ENCODE measurements around the gene USP36.
"Not testable (repeated sequence)": the region's sequence is repeated elsewhere in the genome, so short reads cannot be mapped to it uniquely, and the experiment has no call there.

USP36 gene

GRCh38 chr17:78870621-78871020 is 30.0 kb upstream of the USP36 start:
- no peak for DNase-seq

DNA sequence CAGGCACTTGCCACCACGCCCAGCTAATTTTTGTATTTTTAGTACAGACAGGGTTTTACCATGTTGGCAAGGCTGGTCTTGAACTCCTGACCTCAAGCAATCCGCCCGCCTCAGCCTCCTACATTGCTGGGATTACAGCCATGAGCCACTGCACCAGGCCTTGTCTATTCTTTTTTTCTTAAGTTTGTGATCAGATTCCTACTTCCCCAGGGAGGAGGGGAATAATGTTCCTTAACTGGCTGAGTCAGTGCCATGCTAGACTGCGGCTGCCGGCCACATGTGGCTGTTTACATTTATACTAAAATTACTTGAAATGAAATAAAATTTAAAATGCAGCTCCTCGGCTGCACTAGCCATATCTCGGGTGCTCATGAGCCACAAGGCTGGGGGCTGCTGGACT is 27.8 kb upstream of the USP36 start:
- no peak for DNase-seq

DNA sequence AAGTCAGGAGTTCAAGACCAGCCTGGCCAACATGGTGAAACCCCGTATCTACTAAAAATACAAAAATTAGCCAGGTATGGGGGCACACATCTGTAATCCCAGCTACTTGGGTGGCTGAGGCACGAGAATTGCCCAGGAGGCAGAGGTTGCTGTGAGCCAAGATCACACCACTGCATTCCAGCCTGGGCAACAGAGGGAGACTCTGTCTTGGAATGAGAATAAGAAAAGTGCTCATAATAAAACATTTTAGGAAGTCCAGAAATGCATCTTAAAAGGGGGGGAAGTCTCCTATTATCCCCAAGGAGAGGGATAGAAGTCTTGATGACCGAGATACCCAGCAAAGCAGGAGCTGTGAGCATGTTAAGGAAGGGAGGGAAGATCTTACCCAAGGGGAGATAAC is 26.4 kb upstream of the USP36 start:
- not testable (repeated sequence) for DNase-seq

DNA sequence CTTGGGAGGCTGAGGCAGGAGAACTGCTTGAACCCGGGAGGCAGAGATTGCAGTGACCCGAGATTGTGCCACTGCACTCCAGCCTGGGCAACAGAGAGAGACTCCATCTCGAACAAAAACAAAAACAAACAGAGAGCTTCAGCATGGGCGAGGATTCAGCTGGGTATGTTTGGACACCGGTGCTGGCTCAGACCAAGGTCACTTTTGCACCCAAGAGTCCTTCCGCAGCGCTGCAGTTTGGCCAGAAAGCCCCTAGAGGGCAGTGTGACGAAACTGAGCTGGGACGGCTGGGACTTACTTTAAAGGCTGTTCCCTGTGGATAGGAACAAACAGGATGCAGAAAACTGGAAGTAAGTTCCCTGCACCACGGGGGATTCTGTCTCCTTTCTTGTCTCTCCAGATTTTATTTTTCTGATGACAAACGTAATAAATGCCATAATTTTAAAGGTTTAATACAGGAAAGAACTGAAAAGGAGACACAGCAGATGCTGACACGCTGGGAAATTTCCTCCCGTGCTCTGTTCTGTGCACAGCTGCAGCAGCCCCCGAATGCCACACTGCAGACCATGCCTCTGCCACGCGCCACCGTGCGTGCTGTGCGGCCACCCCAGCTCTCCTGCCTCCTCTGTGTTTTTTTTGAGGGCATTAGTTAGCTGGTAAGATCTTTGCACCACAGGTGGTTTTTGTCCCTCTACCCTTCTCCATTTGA is 25.2 kb upstream of the USP36 start:
- DNase-seq, result peak; percentile 72

DNA sequence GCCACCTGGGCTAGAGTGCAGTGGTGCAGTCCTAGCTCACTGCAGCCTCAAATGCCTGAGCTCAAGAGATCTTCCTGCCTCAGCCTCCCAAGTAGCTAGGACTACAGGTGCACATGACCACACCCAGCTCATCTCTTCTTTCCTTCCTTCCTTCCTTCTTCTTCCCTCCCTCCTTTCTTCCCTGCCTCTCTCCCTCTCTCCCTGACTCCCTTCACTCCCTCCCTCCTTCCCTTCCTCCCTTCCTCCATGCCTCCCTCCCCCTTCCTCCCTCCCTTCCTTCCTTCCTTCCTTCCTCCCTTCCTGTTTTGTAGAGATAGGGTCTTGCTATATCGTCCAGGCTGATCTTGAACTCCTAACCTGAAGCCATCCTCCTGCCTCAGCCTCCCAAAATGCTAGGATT is 23.5 kb upstream of the USP36 start:
- DNase-seq, result no peak

GRCh38 chr17:78862073-78863023 is 21.7 kb upstream of the USP36 start:
- DNase-seq, result no peak

DNA sequence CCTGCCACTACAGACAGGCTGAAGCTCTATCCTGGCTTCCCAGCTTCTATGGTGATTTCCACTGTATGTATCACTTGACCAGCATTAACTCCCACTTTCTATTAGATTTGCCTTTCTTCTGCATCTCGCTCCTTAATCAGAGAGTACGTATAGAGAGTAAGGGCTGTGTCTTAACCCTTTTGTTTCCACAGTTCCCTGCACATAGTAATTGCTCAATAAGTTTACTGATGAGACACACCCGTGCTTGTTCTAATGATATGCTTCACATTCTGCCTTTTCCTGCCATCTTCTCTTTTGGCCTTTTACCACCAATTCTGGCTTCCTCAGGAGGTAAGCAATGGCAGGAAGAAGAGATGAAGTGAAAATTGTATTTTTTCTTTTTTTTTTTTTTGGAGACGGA is 20.6 kb upstream of the USP36 start:
- no peak for DNase-seq

GRCh38 chr17:78859051-78859450 is 18.4 kb upstream of the USP36 start:
- no peak for DNase-seq

- no peak for DNase-seq
Measured at GRCh38 chr17:78857266-78857665, 16.7 kb upstream of the USP36 start.

GRCh38 chr17:78855561-78856165 is 15.0 kb upstream of the USP36 start:
- no peak for DNase-seq

DNA sequence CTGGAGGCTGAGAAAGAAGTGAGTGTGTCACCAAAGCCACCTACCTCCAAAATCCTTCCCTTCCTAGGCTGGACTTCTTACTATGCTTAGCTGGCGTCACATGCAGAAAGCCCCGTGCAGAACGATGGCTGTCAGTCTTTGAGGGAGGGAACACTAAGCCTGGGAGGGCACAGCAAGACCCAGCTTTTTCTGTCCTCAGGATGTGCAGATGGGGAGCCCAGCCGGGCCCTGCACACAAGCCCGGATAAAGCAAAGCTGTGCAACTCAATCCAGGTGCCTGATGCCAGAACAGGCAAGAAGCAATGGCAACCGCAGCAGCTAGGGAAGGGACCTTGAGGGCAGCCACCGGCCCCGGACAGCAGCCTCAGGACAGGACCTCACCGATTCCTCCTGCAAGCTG is 13.9 kb upstream of the USP36 start:
- DNase-seq, result no peak

DNA sequence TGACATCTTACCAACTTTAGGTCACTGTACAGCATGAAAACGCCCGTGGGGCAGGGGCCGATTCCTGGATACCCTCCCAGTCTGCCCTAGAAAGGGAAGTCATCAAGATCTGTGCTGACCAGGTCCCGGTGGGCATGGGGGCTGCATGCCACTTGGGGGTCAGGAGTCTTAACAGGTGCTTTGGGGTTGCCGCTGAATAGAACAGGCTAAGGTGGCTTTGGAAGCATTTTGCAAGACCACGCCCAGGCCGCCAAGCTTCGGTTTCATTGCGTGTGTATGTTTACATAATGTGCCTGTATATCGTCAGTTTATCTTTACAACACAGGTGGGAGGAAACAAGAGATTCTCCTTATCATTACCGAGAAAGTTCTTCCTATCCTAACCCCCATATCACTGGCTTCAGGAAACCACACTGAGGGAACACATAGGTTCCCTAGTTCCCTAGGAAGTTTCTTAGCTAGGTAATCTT is 13.3 kb upstream of the USP36 start:
- DNase-seq, result no peak

DNA sequence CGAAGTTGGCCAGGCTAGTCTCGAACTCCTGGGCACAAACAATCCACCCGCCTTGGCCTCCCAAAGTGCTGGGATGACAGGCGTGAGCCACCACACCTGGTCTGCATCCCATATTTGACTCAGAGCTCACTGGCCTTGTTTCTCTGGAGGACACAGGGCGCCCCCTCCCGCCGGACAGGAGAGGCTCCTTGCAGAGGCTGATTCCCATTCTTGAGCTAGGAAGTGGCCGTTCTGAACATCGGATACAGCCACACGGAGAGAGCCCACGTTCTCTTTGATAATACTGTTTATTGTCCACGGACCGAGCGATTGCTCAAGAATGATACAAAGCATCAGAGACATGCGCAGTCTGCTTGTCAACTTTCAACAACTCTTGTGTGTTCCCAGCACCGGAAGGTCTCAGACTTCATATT is 12.1 kb upstream of the USP36 start:
- no peak for DNase-seq

- no peak for DNase-seq
Measured at GRCh38 chr17:78849026-78849425, 8.4 kb upstream of the USP36 start.

- no peak for DNase-seq
Measured at GRCh38 chr17:78847052-78847451, 6.4 kb upstream of the USP36 start.

DNA sequence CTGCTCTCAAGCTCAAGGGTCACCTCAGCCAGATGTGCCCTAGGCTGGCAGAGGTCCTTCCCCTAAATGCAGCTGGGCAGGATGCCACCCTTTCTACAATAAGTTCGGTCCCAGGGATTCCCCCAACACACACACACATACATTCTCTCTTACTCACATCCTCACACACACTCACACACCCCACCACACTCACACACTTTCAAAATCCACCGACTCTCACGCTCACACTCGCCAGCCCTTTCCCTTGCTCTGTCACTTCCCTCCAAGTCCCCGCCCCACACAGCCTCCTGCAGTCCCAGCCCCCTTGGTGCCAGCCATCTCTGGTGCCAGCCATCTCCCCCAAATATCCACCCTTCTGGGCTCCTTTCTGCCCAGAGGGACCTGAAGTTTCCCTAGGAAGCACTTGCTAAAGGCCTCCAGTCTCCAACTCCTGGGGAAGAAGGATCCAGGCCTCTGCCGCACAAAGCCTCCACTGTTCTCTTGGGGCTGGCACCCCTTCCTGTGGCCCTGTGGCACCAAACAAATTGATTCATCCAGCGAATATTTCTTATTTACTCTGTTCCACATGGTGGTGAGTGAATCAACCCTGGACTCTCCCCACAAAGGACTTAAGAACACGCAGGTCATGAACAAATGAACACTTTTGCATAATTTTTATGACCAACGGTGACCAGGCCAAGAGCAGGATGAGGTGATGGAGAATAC is 3.8 kb upstream of the USP36 start:
- DNase-seq, result peak; percentile 24

GRCh38 chr17:78842881-78843565 is 2.4 kb upstream of the USP36 start:
- DNase-seq, result peak; percentile 70

DNA sequence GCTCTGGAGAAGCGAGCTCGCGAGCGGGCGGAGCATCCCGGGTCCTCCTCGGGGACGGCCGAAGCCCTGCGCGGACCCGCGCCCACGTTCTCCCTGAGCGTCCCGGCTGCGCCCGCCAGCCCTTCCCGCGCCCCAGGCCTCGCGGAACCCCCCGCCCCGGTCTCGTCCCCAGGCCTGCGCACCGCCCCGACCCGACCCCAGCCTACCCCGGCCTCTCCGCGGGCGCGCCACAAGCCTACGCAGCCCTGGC is 159 bp downstream of the USP36 start:
- DNase-seq, result no peak

DNA sequence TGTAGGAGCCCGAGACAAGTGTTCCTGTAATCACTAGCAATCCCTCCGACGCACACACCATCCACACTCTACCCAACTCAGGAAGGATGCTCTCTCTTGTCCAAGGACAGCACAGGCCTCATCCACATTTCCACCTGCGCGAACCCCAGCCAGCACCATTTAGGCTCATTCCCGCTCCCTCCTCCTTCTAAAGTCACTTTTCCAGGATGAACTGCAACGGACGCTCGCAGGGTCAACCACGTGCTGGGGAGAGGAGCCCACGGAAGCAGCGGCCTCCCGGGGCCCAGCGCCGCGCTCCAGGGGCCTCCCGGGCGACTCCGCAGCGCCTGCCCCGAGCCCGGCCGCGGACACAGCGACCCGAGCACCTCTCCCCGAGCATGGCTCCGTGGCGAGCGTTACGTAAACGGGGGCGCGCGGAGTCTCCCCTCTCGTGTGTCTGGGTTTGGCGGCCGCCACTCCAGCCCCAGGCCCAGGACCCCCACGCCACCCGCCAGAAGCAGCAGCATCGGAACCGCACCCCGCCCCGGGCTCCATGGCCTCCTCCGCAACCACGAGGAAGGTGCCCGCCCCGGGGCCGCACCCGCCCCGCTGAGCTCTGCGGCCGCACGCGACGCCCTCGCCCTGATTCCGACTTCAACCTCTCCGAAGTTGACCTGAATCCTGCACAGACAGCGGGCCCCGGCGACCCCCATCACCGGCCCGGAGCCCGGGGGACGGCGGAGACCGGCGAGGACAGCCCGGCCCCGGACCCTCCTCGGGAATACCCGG is 668 bp downstream of the USP36 start:
- peak; percentile 39 for DNase-seq

DNA sequence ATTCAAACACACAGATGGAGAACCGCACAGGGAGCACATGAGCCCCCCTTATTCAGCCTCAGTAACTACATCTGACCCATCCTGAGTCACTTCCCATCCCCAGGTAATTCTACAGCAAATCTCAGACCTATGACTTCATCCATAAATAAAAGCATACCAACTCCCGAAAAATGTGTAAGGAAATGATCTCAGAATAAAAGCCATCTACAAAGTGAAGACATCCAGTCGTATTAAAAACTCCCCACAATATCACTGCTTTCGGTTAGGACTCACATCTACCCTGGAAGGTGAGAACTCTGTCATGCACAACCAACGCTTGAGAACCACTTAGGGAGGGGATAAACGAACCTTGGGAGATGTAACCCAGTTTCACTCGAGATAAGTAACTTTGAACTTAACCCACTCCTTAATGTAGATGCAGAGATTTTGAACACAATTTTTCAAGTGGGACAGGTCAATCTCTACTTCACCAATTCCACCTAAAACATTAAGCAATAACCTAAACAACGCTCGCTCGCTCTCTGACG is 1.3 kb downstream of the USP36 start:
- DNase-seq, result peak; percentile 39

GRCh38 chr17:78838574-78839005 is 2.0 kb downstream of the USP36 start:
- no peak for DNase-seq
